DMS153 treated with DMSO at 0.1 percent for 48 hours (cell line): ENCODE measurements around the gene CDH15.
A peak's percentile ranks its signal among the peaks of the same experiment; 100 is the strongest.
"Not testable (repeated sequence)": the region's sequence is repeated elsewhere in the genome, so short reads cannot be mapped to it uniquely, and the experiment has no call there.

Experiments used
- DNase-seq: peaks from one replicate; lab custom pipeline; 2025; ENCODE audit not compliant: unreplicated experiment; lab: John Stamatoyannopoulos, UW

The CDH15 gene

DNA sequence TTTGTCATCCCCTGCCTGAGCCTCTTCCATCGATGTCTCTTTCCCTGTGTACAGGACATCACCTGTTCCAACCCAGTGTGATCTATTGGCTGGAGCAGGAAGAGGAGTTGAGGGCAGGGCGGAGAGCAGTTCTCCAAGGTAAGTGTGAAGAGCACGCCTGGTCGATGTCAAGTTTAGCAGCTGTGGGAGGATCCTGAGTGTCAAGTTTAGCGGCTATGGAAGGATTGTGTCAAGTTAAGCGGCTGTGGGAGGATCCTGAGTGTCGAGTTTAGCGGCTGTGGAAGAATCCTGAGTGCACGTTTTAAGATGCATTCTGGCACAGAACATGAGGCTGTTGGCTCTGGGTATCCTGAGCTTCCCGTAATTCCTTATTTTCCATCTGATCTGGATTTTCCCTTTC is 53.1 kb downstream of the CDH15 start:
- no peak for DNase-seq

DNA sequence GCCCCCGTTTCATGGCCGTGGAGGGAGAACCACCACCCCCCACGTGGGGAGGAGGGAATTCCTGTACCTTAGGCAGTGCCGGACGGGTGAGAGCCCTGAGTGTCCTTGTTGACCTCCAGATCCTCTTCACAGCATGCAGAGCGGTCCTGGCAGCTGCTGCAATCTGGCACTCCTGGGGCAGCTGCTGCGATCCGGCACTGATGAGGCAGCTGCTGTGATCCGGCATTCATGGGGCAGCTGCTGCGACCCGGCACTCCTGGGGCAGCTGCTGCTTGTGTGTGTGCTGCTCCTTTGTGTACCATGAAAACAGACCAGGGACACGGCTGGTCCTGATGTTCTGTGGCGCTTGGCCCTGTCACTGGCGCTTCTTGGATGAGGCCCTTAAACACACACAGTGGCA is 58.7 kb downstream of the CDH15 start:
- DNase-seq: no peak

DNA sequence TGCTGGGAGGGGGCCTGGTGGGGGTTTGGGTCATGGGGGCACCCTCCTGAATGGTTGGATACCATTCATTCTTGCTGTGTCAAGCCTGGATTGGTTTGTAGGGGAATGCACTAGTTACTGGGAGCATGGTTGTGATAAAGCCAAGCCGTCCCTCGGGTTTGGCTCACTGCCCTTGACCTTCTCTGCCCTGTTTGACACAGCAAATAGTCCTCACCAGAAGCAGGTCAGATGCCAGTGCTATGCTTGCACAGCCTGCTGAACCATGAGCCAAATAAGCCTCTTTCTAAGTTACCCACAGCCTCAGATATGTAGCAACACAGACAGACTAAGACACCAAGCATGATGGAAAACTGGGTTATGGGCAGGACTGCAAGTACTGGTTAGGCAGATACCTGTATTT is 60.6 kb downstream of the CDH15 start:
- DNase-seq: no peak

DNA sequence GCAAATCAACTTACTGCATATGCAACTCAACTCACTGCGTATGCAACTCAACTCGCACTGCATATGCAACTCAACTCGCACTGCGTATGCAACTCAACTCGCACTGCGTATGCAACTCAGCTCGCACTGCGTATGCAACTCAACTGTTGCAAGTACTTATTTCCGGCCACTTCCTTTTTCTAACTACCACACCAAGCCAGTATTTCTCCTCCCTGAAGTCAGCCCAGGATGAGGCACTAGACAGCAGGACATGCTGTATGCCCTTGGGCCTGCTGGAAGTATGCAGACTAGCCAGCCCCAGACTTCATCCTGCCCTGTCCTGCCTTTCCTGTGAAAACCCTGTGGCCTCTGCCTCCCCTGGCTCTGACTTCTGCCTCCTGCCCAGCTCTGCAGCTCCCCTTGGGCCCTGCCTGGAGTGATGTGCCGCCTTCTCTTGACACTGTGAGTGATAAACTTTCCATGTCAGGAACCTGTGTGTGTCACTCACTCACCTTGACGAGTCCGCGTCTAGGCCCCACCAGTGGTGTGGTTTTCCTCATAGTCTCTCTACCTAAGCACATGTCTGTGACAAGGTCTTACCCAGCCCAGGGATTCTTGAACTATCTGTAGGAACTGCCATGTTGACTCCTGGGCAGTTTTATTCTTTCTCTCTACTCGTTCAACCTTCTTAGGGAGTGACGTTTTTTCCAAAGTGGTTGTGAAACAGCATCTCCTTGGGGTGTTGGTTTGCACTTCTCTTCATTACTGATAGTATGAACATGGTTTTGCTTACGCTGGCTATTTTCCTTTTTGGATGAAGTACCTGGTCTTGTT is 62.3 kb downstream of the CDH15 start:
- no peak for DNase-seq

DNA sequence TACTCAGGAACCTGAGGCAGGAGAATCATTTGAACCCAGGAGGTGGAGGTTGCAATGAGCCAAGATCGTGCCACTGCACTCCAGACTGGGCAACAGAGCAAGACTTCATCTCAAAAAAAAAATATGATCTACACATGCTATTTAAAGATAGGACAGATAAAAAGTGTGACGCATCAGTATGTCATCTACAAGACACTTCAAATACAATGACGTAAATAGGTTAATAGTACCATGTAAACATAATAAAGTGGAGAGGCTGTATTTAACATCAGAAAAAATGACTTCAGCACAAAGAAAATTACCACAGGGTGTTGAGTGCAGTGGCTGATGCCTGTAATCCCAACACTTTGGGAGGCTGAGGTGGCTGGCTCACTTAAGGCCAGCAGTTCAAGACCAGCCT is 66.2 kb downstream of the CDH15 start:
- DNase-seq: no peak

DNA sequence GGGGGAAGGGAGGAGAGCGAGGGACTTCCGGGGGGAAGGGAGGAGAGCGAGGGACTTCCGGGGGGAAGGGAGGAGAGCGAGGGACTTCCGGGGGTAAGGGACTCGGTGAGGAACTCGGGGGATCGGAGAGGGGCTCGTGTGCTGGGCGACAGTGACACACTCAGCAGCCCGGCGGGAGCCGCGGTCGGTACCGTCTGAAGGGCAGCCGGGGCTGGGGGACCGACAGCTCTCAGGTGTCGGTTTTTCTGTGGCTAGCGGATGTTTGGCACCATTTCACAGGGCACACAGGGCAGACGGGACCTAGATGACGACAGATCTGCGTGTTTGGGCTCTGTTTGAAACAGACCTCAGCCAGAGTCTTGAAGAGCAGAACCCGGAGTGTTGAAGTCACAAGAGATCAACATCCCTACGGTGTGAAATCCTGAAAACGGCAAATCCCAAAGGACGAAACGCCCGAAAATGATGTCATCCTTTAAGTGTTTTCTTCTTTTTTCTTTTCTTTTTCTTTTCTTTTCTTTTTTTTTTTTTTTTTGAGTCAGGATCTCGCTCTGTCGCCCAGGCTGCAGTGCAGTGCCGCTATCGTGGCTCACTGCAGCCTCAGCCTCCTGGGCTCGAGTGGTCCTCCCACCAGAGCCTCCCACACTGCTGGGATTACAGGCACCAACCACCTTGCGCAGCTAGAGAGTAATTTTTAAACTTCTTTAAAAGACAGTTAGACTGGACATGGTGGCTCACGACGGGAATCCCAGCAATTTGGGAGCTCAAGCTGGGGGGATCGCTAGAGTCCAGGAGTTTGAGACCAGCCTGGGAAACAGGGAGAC is 69.8 kb downstream of the CDH15 start:
- peak; percentile 18 for DNase-seq

DNA sequence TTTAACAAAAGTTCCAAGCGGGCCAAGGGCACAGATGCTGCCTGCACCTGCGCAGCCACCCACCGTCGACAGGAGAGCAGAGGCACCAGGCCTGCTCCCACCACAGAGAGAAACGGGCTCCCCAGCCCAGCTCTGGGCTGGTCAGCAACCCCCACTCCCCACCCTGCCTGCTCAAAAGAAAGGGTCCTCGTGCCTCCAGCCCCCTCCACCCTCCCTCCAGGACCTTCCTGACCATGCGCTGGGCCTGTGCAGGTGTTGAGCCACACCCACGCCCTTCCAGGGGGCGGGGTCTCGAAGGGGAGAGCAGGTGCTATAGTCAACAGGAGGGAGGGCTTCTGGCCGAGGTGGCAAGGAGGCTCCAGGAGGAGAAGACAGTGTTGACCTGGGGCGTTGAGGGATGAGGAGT is 71.2 kb downstream of the CDH15 start:
- DNase-seq: no peak

DNA sequence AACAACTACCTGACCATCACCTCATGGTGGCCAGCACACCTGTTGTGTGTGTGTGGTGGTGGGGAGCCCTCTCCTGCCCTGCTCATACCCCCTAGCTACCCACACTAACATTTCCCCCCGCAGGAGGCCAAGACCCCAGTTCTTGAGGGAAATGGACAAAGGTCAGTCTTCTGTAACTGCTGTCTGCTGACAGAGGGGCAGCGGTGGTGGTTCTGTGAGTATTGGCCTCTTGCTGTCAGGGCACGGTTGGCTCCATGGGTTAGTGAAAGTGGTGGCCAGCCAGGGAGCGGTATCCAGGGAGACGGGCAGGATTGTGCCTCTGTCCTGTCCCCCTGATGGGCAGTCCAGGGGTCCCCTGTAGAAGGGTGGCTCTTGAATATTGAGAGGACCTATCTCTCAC is 72.1 kb downstream of the CDH15 start:
- no peak for DNase-seq

DNA sequence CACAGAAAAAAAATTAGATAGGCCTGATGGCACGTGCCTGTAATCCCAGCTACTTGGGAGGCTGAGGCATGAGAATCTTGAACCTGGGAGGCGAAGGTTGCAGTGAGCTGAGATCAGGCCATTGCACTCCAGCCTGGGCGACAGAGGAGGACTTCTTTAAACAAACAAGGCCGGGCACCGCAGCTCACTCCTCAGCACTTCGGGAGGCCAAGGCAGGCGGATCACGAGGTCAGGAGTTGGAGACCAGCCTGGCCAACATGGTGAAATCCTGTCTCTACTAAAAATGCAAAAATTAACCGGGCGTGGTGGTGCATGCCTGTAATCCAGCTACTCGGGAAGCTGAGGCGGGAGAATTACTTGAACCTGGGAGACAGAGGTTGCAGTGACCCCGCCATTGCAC is 72.7 kb downstream of the CDH15 start:
- DNase-seq: not testable (repeated sequence)

DNA sequence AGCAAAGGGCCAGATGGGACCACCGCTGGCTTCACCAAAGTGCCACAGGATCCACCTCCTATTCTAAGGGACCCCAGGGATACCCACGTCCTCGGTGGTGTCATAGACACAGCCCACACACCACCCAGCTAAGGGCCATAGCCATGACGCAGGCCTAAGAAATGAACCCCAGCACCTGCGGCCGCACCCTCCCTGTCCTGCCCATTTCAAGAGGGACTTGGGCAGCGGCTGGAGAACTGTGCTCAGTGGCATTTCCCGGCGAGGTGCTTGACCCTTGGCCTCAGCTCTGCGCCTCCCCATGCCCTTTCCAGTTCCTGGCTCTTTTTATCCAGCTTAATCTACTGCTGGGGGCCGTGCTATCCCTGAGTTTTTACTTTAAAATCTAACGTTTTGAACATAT is 73.2 kb downstream of the CDH15 start:
- DNase-seq: no peak
